Measurements from ENCODE around the gene PPARG. TPM values are rescaled to one million over a fixed set of nuclear protein-coding genes. Genes with fewer than 3 reads are reported as not detected.
A peak's percentile ranks its signal among the peaks of the same experiment; 100 is the strongest.
"Not testable (repeated sequence)": the region's sequence is repeated elsewhere in the genome, so short reads cannot be mapped to it uniquely, and the experiment has no call there.

The PPARG gene
- total RNA-seq, 1 donor from 2014 or later, result 349 TPM

DNA sequence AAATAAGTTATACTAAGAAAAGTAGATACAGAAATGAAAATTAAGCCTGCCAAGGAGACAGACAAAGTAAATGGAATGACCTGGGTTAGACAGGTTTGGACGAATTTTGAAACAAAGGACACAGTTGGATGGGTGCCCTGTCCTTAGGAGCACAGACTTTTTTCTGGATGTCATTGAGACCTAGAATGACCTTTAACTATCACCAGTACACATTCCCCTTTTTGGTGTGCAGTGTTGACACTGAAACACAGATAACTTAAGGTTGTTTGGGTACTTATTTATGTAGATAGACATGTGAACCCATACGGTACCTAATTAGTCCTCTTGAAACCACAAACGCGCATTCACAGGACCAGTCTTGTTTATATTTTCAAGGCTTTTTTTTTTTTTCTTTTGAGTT lies 86.7 kb downstream of the PPARG start:
- DNase-seq (ENCODE audit: low spot score), result no peak

DNA sequence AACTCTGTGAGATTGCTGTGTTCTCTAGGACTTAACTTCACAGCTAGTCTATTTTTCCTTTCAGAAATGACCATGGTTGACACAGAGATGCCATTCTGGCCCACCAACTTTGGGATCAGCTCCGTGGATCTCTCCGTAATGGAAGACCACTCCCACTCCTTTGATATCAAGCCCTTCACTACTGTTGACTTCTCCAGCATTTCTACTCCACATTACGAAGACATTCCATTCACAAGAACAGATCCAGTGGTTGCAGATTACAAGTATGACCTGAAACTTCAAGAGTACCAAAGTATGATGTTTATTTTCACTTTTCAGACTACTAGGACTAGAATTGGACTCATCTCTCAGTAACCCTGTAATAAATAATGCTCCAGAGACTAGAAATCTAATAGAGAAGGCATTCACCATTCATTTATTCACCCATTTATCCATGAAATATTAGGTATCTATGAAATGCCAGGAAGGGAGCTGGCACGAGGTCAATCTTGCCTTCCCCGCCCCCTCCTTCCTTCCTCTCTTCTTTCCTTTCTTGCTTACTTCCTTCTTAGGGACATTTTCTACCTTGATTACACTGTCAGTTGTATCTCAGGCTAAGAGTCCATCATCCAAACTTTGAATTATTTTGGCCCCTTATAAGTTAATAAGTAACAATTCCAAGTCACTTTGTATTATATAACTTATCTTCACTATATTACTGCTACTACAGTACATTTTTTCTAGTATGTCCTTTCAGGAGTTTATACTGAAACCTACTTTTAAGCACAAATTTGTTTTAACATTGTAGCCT lies 91.0 kb downstream of the PPARG start:
- DNase-seq (ENCODE audit: low spot score), result no peak

DNA sequence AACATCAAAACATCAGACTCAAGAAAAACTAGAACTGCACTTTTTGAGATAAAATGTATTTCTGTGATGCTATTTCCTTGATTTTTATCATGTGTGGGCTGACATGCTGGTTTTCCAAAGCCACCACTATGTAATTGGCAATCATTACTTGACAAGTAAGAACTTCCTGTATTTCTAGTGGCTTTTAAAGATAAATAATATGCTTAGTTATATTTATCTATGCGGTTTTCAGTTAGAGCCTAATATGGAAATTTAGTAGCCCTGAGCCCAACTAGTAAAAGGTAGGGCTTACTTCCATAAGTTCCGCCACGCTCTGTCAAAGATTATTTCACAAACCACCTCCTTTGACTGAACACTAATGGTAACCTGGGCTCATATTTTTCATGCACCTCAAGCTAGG lies 91.6 kb downstream of the PPARG start:
- no peak for DNase-seq (ENCODE audit: low spot score)

DNA sequence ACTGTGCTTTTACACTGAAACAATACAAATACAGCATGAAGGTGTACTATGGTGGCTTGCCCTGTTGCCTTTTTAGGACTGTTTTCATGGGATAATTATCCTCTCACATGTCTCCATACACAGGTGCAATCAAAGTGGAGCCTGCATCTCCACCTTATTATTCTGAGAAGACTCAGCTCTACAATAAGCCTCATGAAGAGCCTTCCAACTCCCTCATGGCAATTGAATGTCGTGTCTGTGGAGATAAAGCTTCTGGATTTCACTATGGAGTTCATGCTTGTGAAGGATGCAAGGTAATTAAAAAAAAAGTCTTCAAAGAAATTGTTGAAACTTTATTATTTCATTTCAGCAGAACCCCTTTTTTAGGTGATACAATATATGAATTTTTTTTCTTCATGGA lies 92.3 kb downstream of the PPARG start:
- DNase-seq (ENCODE audit: low spot score), result no peak

DNA sequence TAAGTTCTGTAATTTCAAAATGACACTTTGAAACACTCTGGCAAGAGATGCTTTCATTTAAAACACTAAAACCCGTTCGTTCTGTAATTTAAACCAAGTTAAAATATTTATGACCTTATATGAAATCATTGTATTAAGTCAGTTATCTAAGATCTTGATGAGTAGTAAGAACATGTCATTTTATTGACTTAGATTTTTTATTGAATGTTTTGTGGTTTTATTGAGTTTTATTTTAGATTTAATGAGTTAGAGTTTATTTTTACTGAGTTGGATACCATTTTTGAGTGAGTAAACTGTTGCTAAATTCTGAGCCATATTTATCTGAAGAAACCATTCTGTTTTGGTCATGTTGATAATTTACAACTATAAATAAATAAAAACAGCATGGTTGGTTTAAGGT lies 94.3 kb downstream of the PPARG start:
- no peak for DNase-seq (ENCODE audit: low spot score)

DNA sequence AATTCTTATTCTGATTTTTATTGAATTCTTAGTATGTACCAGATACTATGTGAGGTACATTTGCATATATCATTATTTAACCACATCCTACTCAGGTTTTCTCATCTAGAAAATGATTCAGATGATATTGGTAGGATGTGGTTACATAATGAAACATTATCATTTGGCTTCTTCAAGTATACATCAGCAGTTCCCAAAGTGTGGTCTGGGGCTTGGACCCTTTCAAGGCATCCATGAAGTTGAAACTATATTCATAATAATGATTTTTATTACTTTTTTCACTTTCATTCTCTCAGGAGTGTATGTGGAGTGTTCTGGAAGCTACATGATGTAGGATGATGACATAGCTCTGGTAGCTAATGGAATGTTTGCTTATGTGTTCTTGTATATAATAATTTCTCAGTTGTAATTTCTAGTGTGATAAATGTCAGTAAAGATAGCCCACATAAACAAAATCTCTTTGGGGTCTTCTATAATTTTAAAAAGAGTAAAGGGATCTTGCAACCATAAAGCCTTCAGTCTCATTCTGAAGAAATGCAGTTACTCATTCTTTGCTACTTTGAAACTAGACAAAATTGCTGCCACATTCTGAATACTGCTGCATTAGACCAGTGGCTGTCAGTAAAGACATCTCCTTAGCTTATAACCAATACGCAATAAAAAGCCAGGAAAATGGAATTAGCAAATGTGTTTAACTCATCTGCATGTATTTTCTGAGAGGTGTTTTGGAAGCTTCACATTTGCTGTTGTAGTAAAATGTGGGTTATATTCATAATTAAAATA lies 95.8 kb downstream of the PPARG start:
- no peak for DNase-seq (ENCODE audit: low spot score)

DNA sequence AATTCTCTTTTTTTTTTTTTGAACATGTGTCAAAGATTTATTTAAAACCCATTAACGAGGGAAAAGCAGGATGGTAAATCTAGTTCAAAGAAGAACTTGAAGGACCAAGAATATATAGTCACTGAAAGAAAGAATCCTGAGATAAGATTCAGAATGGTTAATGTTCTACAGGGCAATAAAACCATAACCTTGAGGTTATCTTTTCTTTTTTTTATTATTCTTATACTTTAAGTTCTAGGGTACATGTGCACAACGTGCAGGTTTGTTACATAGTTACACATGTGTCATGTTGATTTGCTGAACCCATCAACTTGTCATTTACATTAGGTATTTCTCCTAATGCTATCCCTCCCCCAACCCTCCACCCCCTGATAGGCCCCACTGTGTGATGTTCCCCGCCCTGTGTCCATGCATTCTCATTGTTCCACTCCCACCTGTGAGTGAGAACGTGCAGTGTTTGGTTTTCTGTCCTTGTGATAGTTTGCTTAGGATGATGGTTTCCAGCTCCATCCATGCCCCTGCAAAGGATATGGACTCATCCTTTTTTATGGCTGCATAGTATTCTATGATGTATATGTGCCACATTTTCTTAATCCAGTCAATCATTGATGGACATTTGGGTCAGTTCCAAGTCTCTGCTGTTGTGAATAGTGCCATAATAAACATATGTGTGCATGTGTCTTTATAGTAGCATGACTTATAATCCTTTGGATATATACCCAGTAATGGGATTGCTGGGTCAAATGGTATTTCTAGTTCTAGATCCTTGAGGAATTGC lies 97.8 kb downstream of the PPARG start:
- DNase-seq (ENCODE audit: low spot score), result not testable (repeated sequence)

DNA sequence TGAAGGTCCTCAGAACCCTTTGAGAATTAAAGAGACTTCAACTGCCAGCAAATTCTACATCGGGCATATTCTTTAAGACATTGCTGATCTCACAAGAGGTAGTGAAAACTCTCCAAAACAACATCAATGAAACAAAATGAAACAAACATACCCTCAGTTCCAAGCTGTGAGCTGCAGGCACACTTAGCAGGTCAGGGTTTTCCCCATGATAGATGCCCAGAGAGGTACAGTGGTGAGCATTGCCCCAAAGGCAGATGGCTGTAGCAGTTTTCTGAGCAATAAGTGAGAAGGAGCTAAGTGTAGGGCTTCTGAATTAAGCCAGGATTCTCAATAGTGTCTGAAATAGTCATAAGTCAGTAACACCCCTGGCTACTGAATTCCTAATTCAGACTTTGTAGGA lies 99.3 kb downstream of the PPARG start:
- DNase-seq (ENCODE audit: low spot score), result no peak

DNA sequence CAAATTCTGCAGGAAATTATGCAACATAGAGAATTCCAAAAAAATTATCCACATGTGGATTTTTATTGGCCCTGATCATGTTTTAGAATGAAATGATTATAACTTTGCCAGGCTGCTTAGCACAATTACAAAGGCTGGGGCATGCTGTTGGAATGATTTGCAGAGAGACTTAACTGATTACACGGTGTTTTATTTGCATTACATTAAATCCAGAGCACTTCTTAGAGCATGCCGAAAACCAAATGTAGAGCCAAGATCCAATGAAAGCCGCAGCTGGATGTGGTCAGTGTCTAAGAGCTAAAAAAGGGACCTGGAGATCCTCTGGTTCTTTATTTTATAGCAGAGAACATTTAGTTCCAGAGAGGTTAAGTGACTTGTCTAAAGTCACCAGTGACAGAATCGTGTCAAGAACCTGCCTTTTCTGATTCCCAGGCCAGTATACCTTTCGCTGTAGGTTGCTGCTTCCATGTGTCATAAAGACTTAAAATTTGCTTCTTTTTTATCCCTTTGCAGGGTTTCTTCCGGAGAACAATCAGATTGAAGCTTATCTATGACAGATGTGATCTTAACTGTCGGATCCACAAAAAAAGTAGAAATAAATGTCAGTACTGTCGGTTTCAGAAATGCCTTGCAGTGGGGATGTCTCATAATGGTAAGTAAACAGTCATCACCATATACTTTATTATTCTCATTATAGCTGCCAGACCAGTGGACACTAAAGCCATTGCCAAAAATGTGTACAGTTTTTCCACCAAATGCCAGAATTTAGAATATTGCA lies 103.4 kb downstream of the PPARG start:
- no peak for DNase-seq (ENCODE audit: low spot score)

DNA sequence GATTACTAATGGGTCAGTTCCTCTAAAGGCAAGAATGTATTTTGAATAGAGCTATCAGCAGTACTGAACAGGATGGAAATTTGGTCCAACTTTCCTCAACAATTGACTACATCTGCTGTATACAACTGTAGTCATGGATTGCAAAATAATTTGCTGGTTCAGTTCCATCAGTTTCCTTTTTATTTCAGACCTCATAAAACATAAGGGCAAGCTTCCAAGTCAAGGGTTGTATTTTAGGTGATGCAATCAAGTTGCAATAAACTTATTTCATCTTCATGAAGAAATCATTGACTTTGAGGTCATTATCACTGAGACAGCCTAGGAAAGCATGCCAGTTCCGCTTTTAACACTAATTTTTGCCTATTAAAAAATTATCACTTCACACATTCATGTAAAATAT lies 105.0 kb downstream of the PPARG start:
- no peak for DNase-seq (ENCODE audit: low spot score)

DNA sequence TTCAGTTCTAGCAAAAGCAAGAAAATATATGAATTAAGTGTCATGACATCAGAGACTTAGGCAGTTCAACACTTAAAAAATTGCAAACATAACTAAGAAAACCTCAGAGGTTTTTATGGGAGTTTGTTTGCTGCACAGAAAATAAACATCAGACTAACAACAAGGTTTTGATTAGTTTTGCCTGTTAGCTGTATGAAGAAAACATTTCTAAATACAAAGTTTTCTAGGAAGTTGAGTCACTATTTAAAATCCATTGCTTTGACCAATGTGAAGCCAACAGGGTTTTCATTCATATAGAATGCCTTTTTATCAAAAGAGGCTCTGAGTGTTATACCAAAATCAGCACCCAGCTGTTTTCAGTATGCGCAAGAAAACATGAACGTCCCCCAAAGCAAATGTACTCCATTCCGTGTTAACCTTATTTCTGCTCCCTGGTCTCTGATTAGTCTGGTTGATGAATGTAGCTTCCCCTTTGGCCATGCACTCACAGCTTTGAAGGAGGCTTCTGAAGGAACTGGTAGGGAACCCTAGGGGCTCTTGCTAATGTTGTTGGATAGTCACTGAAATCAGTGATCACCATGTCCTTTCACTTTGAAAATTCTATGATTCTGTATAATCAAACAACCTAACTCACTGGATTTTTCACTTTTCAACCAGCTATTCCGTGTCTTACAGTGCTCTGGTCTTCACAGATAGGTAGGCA lies 105.8 kb downstream of the PPARG start:
- DNase-seq (ENCODE audit: low spot score), result no peak

DNA sequence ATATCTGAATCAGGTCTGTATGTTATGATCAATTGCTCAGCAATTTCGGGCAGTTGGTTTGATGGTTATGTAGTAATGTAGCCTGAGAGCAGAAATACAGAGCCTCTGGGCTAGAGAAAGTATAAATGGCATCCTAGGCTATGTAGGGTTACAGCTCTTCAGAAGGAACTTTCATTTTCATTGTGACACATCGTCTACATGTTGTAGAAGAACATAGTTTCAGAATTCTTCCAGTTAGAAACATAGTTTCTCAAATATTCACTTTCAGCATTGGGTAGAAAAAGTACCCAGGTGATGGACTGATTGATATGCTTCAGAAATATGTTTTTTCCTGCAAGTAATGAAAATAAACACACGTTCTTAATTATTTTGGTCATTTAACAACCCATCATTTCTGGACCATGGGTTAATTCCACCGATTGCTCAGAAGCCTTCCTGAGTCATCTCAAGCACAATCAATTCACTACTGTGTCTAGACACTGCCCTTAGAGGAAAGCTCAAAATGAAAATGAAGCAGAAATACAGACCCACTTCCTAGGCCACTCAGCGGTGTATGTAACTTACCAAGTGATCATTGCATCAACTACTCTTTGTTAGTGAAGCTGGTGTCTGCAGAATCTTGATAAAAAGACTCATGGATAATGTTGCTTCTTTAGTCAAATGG lies 106.6 kb downstream of the PPARG start:
- DNase-seq (ENCODE audit: low spot score), result no peak

DNA sequence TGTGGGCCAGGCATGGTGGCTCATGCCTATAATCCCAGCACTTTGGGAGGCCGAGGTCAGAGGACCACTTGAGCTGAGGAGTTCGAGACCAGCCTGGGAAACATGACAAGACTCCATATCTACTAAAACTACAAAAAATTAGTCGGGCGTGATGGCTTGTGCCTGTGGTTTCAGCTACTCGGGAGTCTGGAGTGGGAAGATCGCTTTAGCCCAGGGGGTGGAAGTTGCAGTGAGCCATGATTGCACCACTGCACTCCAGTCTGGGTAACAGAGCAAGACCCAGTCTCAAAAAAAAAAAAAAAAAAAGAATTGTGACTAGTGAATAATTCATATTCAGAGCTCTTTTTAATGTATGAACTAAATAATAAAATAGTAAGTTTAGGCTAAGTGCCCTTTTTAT lies 107.6 kb downstream of the PPARG start:
- no peak for DNase-seq (ENCODE audit: low spot score)

DNA sequence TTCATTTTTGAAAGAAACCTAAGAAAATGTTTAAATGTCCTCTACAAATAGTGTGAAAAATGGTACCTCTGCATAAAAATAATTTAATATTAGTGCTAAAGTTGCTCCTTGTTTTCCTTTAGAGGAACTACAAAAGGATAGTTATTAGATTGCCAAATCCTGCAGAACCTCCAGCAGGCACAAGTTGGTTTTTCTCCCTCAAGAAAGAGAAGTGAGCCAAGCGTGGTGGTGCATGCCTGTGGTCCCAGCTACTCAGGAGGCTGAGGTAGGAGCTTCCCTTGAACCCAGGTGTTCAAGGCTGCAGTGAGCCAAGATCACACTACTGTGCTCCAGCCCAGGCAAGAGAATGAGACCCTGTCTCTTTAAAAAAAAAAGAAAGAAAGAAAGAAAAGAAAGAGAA lies 110.4 kb downstream of the PPARG start:
- DNase-seq (ENCODE audit: low spot score), result no peak

DNA sequence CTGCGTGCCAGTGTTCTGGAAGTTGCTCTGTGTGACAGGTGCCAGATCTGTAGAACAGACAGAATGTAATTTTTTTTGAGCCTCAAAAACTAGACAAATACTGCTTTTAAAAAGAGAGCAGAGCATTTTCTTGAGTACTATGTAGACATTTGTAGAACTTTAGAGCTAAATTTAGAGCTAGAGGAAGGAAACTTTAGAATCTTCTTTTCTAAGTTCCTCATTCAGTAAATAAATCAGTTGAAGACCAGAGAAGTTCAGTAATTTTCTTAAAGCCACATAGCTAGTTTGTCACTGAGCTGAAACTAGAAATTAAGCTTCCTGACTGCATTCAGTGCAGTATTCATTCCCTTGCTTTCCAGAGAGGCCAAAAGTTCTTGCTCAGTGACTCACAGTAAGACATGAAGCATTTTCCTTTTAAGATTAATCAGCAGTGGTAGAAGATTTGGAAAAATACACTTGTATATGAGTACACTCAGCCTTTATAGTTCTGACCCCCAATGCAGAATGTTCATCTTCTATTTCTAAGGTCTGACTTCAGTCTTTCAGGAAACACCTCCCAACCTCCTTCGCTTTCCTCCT lies 111.8 kb downstream of the PPARG start:
- no peak for DNase-seq (ENCODE audit: low spot score)

DNA sequence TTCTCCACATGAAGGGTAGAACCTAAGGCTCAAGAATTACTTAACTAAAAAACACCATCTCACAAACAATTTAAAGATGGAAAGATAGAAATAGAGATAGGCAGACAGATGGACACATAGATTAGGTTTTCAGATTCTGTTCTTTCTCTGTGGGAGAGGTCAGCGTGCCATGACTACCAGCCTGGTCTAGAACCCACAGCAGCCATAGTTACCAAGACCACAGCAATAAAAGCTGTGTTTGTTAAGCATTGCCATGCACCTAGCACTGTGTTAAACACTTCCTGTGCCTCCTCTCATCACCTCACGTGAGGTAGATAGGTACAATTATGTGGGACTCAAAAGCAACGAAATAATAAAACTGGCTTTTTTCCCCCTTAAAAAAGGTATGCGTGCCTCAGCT lies 112.3 kb downstream of the PPARG start:
- DNase-seq (ENCODE audit: low spot score), result no peak

DNA sequence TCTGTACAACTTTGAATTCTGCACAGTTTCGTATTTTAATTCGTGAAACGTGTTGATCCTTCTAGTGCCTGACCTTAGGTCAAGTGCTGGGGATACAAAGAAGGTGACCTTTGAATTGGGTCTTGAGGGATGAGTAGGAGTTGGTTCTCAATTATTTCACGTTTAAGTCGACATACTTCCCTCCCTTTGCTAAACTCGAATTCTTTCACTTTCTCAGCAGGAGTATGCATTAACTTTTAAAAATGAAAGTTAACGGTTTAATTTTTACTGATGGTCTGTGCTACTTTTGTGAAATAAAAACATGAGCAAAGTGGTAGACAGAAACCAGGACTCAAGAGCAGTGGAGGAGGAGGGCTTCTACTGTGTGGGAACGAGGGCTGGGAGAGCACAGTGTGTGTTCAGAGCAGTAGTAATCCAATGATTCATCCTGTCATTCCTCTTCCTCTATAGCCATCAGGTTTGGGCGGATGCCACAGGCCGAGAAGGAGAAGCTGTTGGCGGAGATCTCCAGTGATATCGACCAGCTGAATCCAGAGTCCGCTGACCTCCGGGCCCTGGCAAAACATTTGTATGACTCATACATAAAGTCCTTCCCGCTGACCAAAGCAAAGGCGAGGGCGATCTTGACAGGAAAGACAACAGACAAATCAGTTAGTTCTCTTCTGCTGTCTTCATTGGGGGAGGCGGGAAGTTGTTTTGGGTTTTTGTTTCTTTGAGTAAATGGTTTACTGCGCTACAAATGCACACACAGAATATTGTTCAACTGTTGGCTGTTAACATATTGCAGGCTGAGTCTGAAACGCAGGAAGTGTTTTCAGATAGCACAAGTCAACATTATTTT lies 116.8 kb downstream of the PPARG start:
- peak; percentile 93 for DNase-seq (ENCODE audit: low spot score)

DNA sequence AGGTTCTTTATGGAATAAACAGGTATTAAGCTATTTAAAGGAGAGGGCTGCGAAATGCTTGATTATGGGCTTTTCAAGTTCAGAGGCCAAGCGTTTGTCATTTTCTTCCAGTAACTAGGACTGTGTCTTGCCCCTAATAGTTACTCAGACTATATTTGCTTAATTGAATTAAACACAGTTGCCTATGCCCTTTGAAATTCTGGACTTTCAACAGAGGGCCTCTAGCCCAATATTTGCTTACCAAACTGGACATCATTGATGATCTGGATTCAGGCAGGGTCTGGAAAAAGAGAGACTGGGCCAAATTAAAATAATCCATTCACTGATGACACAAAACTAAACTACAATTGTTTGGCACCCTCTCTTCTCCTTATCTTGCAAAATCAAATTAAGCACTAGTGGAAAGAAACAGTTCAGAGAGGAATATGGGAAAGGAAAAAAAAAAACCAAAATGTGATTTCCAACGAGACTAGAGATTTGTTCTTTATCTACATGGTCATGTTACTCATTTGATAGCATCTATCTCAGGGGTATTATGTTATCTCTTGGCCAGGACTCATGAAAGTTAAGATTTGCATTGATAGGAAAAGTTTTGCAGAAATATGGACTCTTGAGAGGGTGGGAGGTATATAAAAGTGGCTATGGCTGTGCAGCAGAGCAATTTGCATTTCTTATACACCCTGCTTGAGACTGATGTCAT lies 120.3 kb downstream of the PPARG start:
- no peak for DNase-seq (ENCODE audit: low spot score)

Measured in mesenteric fat pad (tissue), 1 donor.